ENCODE measurements around the gene ULBP2.

DNA sequence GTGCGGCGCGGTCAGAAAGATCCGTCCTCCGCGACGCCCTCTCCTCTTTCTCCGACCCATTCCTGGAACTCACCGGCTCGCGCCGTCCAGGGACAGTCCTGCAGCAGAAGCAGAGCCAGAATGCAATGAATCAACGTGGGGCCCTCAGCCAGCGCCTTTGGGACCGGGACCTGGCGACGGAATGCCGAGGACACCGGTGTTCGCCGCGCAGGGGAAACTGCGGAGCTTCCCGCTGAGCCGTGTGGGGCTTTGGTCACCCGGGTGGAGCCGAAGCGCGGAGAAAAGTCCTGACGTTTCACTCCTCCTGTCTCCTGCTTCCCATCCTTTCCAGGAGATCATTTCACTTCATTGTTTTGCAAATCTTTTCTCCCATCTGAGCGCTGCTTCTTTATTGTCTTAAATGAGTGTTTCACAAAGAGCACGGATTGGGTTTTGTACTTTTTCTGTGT lies 48.4 kb downstream of the ULBP2 start:
- no peak for TF ChIP-seq POLR2A (IDR thresholded peaks at IDR 0.05)
- TF ChIP-seq, protein P1, sequence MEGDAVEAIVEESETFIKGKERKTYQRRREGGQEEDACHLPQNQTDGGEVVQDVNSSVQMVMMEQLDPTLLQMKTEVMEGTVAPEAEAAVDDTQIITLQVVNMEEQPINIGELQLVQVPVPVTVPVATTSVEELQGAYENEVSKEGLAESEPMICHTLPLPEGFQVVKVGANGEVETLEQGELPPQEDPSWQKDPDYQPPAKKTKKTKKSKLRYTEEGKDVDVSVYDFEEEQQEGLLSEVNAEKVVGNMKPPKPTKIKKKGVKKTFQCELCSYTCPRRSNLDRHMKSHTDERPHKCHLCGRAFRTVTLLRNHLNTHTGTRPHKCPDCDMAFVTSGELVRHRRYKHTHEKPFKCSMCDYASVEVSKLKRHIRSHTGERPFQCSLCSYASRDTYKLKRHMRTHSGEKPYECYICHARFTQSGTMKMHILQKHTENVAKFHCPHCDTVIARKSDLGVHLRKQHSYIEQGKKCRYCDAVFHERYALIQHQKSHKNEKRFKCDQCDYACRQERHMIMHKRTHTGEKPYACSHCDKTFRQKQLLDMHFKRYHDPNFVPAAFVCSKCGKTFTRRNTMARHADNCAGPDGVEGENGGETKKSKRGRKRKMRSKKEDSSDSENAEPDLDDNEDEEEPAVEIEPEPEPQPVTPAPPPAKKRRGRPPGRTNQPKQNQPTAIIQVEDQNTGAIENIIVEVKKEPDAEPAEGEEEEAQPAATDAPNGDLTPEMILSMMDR (IDR thresholded peaks at IDR 0.05) = no peak
